Measurements from ENCODE around the gene AATF.

AATF gene

GRCh38 chr17:37041932-37042331 is 93.2 kb downstream of the AATF start:
- no peak for DNase-seq (ENCODE audit: low read depth in 1 of 2, low spot score in 1 of 2)

GRCh38 chr17:37043201-37043600 is 94.4 kb downstream of the AATF start:
- no peak for DNase-seq (ENCODE audit: low read depth in 1 of 2, low spot score in 1 of 2)

GRCh38 chr17:37045351-37045922 is 96.7 kb downstream of the AATF start:
- no peak for DNase-seq (ENCODE audit: low read depth in 1 of 2, low spot score in 1 of 2)

GRCh38 chr17:37047631-37048104 is 98.9 kb downstream of the AATF start:
- DNase-seq (ENCODE audit: low read depth in 1 of 2, low spot score in 1 of 2), result peak; percentile 50 to 65

GRCh38 chr17:37048811-37049210 is 100.1 kb downstream of the AATF start:
- no peak for DNase-seq (ENCODE audit: low read depth in 1 of 2, low spot score in 1 of 2)

- DNase-seq (ENCODE audit: low read depth in 1 of 2, low spot score in 1 of 2), result no peak
Observed at GRCh38 chr17:37050920-37051319, 102.2 kb downstream of the AATF start.

- no peak for DNase-seq (ENCODE audit: low read depth in 1 of 2, low spot score in 1 of 2)
Observed at GRCh38 chr17:37051381-37051780, 102.6 kb downstream of the AATF start.

GRCh38 chr17:37051833-37052232 is 103.1 kb downstream of the AATF start:
- no peak for DNase-seq (ENCODE audit: low read depth in 1 of 2, low spot score in 1 of 2)

- no peak for DNase-seq (ENCODE audit: low read depth in 1 of 2, low spot score in 1 of 2)
Observed at GRCh38 chr17:37052450-37052849, 103.7 kb downstream of the AATF start.

- DNase-seq (ENCODE audit: low read depth in 1 of 2, low spot score in 1 of 2), result no peak
Observed at GRCh38 chr17:37054894-37055293, 106.1 kb downstream of the AATF start.

GRCh38 chr17:37056622-37057021 is 107.9 kb downstream of the AATF start:
- DNase-seq (ENCODE audit: low read depth in 1 of 2, low spot score in 1 of 2), result no peak

- DNase-seq (ENCODE audit: low read depth in 1 of 2, low spot score in 1 of 2), result no peak
Observed at GRCh38 chr17:37059493-37059892, 110.7 kb downstream of the AATF start.

- DNase-seq (ENCODE audit: low read depth in 1 of 2, low spot score in 1 of 2), result no peak
Observed at GRCh38 chr17:37060094-37060493, 111.3 kb downstream of the AATF start.

- no peak for DNase-seq (ENCODE audit: low read depth in 1 of 2, low spot score in 1 of 2)
Observed at GRCh38 chr17:37060928-37061327, 112.2 kb downstream of the AATF start.

GRCh38 chr17:37062021-37062420 is 113.3 kb downstream of the AATF start:
- no peak for DNase-seq (ENCODE audit: low read depth in 1 of 2, low spot score in 1 of 2)

GRCh38 chr17:37064206-37064605 is 115.5 kb downstream of the AATF start:
- no peak for DNase-seq (ENCODE audit: low read depth in 1 of 2, low spot score in 1 of 2)

- no peak for DNase-seq (ENCODE audit: low read depth in 1 of 2, low spot score in 1 of 2)
Observed at GRCh38 chr17:37064956-37065355, 116.2 kb downstream of the AATF start.

GRCh38 chr17:37065486-37066321 is 117.0 kb downstream of the AATF start:
- DNase-seq (ENCODE audit: low read depth in 1 of 2, low spot score in 1 of 2), result no peak

- no peak for DNase-seq (ENCODE audit: low read depth in 1 of 2, low spot score in 1 of 2)
Observed at GRCh38 chr17:37066322-37067255, 117.8 kb downstream of the AATF start.

GRCh38 chr17:37067555-37068111 is 118.9 kb downstream of the AATF start:
- DNase-seq (ENCODE audit: low read depth in 1 of 2, low spot score in 1 of 2), result no peak

GRCh38 chr17:37068266-37068665 is 119.5 kb downstream of the AATF start:
- DNase-seq (ENCODE audit: low read depth in 1 of 2, low spot score in 1 of 2), result no peak
